ENCODE results near the gene ZNF57.
"Not testable (repeated sequence)": the region's sequence is repeated elsewhere in the genome, so short reads cannot be mapped to it uniquely, and the experiment has no call there.

Gene ZNF57

DNA sequence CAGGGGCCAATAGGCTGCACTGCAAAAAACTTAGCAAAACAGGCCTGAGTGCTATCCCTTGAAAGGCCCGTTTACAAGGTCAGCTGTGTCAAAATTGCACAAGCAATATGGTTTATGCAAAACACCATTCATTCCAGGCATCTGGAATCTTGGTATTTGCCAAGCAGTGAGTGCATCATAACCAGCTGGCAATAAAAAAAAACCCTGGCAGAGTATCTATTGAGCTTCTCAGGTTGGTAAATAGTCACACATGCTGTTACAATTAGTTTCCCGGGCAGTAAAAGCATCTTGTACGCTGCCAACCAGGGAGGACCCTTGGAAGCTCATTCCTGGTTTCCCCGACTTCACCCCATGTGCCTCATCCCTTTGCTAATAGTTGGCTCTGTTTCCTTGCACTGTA, 22.8 kb downstream of the ZNF57 start:
- TF ChIP-seq, protein P1, sequence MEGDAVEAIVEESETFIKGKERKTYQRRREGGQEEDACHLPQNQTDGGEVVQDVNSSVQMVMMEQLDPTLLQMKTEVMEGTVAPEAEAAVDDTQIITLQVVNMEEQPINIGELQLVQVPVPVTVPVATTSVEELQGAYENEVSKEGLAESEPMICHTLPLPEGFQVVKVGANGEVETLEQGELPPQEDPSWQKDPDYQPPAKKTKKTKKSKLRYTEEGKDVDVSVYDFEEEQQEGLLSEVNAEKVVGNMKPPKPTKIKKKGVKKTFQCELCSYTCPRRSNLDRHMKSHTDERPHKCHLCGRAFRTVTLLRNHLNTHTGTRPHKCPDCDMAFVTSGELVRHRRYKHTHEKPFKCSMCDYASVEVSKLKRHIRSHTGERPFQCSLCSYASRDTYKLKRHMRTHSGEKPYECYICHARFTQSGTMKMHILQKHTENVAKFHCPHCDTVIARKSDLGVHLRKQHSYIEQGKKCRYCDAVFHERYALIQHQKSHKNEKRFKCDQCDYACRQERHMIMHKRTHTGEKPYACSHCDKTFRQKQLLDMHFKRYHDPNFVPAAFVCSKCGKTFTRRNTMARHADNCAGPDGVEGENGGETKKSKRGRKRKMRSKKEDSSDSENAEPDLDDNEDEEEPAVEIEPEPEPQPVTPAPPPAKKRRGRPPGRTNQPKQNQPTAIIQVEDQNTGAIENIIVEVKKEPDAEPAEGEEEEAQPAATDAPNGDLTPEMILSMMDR (IDR thresholded peaks at IDR 0.05; ENCODE audit: low read depth, low read length) = no peak
- peak; percentile 25 to 93 for DNase-seq (ENCODE audit: low read depth in 2 of 2)
- H3K4me3 ChIP-seq (replicated peaks in 1 of 2; ENCODE audit: low read depth in 2 of 2, low read length in 2 of 2) = no peak overlapping the region

DNA sequence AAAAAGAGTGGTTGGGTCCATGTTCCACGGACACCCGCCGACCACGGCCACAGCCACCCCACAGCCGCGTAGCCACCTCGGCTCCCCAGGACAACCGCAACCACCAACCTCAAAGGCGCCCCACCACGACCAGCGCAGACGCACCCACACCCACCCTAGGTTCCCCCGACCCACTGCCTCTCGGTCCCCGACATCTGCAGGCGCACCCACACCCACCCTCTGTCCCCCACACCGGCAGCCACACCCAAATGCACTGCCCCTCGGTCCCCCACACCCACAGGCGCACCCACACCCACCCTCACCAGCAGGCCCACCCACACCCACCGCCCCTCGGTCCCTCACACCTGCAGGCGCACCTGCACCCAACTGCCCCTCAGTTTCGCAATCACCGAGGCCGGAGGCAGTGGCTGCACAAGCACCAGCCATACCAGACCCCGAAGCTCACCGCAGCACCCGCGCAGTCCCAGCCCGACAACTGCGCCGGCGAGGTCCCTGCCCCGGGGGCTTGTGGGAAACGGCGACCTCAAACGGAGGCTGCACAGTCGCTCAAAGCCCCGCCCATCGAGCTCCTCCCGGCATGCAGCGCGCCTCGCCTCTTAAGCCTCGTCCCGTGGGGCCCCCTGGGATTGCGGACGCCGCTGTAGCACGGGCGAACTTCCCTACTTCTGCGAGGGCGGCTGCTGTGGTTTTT, 25.8 kb downstream of the ZNF57 start:
- H3K4me3 ChIP-seq (replicated peaks in 1 of 2; ENCODE audit: low read depth in 2 of 2, low read length in 2 of 2) = no peak overlapping the region
- DNase-seq (ENCODE audit: low read depth in 2 of 2) = no peak

DNA sequence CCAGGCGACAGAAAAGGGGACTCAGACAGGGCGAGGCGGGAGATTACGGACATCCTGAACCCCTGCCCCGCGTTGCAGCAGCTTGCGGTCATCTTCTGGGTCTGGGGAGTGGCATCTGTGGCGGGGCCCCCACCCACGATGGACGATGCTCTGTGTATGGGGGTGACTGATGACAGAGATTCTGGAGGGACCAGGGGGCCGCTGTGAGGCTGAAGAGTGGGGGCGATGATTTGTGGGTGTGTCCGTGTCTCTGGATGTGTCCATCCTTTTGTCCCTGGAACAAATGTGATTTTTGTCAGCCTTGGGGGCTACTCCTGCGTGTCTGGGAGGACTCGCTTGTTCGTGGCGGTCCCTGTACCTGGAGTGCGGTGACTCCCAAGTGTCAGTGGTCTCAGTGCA, 26.3 kb downstream of the ZNF57 start:
- TF ChIP-seq, protein P1 (IDR thresholded peaks at IDR 0.05; ENCODE audit: low read depth, low read length) = no peak
- no peak overlapping the region for H3K4me3 ChIP-seq (replicated peaks in 1 of 2; ENCODE audit: low read depth in 2 of 2, low read length in 2 of 2)
- DNase-seq (ENCODE audit: low read depth in 2 of 2) = no peak

More for the DNA sequence above, 25.8 kb downstream of the ZNF57 start:
- TF ChIP-seq, protein P1 (IDR thresholded peaks at IDR 0.05; ENCODE audit: low read depth, low read length) = no peak

DNA sequence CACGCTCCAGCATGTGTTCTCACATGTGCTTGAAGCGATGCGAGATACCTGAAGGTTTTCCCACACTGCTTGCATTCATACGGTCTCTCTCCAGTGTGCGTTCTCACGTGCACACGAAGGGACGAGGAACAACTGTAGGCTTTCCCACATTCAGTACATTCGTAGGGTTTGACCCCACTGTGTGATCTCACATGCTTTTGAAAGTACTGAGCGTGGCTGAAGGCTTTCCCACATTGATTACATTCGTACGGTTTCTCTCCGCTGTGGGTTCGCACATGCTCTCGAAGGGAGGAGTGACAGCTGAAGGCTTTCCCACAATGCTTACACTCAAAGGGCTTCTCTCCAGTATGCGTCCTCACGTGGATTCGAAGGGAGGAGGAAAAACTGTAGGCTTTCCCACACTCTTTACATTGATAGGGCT, 32.8 kb downstream of the ZNF57 start:
- no peak overlapping the region for H3K4me3 ChIP-seq (replicated peaks in 1 of 2; ENCODE audit: low read depth in 2 of 2, low read length in 2 of 2)
- TF ChIP-seq, protein P1 (IDR thresholded peaks at IDR 0.05; ENCODE audit: low read depth, low read length) = no peak
- no peak for DNase-seq (ENCODE audit: low read depth in 2 of 2)

DNA sequence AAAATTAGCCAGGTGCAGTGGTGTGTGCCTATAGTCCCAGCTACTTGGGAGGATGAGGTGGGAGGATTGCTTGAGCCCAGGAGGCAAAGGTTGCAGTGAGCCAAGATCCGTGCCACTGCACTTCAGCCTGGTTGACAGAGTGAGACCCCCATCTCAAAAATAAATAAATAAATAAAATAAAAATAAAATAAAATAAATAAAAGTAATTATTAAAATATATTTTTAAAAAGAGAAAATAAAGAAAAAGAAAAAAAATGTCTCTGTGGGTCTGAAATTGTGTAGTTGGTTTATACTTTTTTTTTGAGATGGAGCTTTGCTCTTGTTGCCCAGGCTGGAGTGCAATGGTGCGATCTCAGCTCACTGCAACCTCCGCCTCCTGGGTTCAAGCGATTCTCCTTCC, 35.1 kb downstream of the ZNF57 start:
- not testable (repeated sequence) for H3K4me3 ChIP-seq (replicated peaks in 1 of 2; ENCODE audit: low read depth in 2 of 2, low read length in 2 of 2); DNase-seq (ENCODE audit: low read depth in 2 of 2)

DNA sequence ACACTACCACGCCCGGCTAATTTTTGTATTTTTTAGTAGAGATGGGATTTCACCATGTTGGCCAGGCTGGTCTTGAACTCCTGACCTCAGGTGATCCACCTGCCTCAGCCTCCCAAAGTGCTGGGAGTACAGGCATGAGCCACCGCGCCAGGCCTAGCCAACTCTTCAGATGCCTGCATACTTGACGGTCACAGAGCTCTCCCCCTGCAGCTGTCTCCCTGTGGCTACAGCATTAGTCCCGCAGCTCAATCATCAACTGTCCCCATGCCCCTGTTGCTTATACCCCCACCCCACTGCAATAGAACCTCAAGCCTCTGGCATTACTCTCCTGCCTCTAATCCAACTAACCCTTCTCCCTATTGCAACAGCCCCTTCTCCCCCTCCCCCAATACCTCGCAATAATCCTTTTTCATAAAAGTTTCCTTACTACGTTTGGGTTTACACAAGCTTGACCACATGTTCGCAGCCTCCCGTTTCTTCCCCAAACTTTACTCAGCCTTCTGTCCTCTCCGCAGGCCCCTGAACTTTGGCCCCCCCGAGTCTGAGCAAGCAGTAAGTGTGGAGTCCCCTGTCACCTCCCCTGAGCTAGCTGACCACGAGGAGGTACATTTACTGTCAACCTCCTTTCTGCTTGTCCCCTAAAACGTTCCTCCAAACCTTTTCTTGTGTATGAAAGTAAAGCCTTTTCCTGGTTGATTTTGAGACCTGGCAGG, 42.4 kb downstream of the ZNF57 start:
- TF ChIP-seq, protein P1 (IDR thresholded peaks at IDR 0.05; ENCODE audit: low read depth, low read length) = no peak
- no peak for DNase-seq (ENCODE audit: low read depth in 2 of 2)
- no peak overlapping the region for H3K4me3 ChIP-seq (replicated peaks in 1 of 2; ENCODE audit: low read depth in 2 of 2, low read length in 2 of 2)

GRCh38 chr19:2944403-2944774, 43.7 kb downstream of the ZNF57 start:
- peak overlapping the region; percentile 86 to 88 for H3K4me3 ChIP-seq (replicated peaks in 1 of 2; ENCODE audit: low read depth in 2 of 2, low read length in 2 of 2)
- TF ChIP-seq, protein P1 (IDR thresholded peaks at IDR 0.05; ENCODE audit: low read depth, low read length) = no peak
- no peak for DNase-seq (ENCODE audit: low read depth in 2 of 2)
